HG03175 (cell line): Measurements from ENCODE around the gene EXOSC5.
"Not testable (repeated sequence)": the region's sequence is repeated elsewhere in the genome, so short reads cannot be mapped to it uniquely, and the experiment has no call there.

ENCODE experiments used
- ATAC-seq: cut with Tn5 transposase; IDR thresholded peaks from one replicate; pipeline ENCODE4 v1.9.1; 2021; ENCODE audit warnings: mild to moderate bottlenecking, moderate library complexity; ENCODE audit not compliant: unreplicated experiment

The EXOSC5 gene

GRCh38 chr19:41371541-41371940, 25.6 kb downstream of the EXOSC5 start:
- no peak for ATAC-seq

GRCh38 chr19:41371119-41371518, 26.0 kb downstream of the EXOSC5 start:
- ATAC-seq: not testable (repeated sequence)

- ATAC-seq: no peak
Measured at GRCh38 chr19:41369769-41370168, 27.4 kb downstream of the EXOSC5 start.

- no peak for ATAC-seq
Measured at GRCh38 chr19:41367848-41368301, 29.3 kb downstream of the EXOSC5 start.

GRCh38 chr19:41366089-41366488, 31.1 kb downstream of the EXOSC5 start:
- ATAC-seq: no peak

GRCh38 chr19:41364524-41365391, 32.4 kb downstream of the EXOSC5 start:
- no peak for ATAC-seq

- ATAC-seq: peak; percentile 85
Measured at GRCh38 chr19:41363753-41364523, 33.2 kb downstream of the EXOSC5 start, which contains the start of gene B9D2. Gene B9D2 (minus strand): TSS chr19:41364149. CDS start chr19:41363519, 630 bp downstream.

- no peak for ATAC-seq
Measured at GRCh38 chr19:41363371-41363752, 33.8 kb downstream of the EXOSC5 start.

- no peak for ATAC-seq
Measured at GRCh38 chr19:41362143-41362847, 34.9 kb downstream of the EXOSC5 start.

GRCh38 chr19:41359741-41360140, 37.4 kb downstream of the EXOSC5 start:
- ATAC-seq: no peak

- ATAC-seq: no peak
Measured at GRCh38 chr19:41357746-41358145, 39.4 kb downstream of the EXOSC5 start.

- no peak for ATAC-seq
Measured at GRCh38 chr19:41356984-41357739, 40.0 kb downstream of the EXOSC5 start.

GRCh38 chr19:41355802-41356201, 41.4 kb downstream of the EXOSC5 start:
- no peak for ATAC-seq

GRCh38 chr19:41355035-41355434, 42.1 kb downstream of the EXOSC5 start:
- no peak for ATAC-seq

- ATAC-seq: peak; percentile 0
Measured at GRCh38 chr19:41354343-41354953, 42.7 kb downstream of the EXOSC5 start.

GRCh38 chr19:41353466-41354342, 43.5 kb downstream of the EXOSC5 start, which contains the start of gene TGFB1:
Gene TGFB1 (minus strand): TSS chr19:41353922. CDS start chr19:41353044, 878 bp downstream.
- peak; percentile 54 for ATAC-seq

- ATAC-seq: no peak
Measured at GRCh38 chr19:41352609-41353465, 44.3 kb downstream of the EXOSC5 start.

- no peak for ATAC-seq
Measured at GRCh38 chr19:41352279-41352608, 44.9 kb downstream of the EXOSC5 start.
